ENCODE measurements around the gene OR10C1.

DNA sequence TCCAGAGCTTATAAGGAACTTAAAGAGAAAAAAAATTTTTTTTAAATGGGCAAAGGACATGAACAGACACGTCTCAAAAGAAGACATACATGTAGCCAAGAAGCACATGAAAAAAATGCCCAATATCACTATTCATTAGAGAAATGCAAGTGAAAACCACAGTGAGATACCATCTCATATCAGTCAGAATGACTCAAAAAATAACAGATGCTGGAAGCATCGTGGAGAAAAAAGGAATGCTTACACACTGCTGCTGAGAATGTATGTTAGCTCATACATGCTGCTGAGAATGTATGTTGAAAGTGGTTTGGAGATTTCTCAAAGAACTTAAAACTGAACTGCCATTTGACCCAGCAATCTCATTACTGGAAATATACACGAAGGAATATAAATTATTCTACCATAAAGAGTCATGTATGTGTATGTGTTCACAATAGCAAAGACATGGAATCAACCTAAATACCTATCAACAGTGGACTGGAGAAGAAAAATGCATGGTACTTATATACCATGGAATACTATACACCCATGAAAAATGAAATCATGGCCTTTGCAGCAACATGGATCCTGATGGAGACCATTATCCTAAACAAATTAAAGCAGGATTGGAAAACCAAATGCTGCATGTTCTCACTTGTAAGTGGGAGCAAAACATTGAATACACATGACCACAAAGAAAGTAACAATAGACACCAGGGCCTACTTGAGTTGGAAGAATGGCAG lies 12.5 kb downstream of the OR10C1 start:
- TF ChIP-seq GATA3 (IDR thresholded peaks at IDR 0.05; ENCODE audit: low read depth, low read length) (no peak), GATA2 (IDR thresholded peaks at IDR 0.05; ENCODE audit: low read depth, low read length) (no peak)

All from SH-SY5Y (cell line).